ENCODE results near the gene L3MBTL3.

The L3MBTL3 gene

GRCh38 chr6:130029163-130029562 is 10.8 kb downstream of the L3MBTL3 start:
- no peak for DNase-seq

- peak; percentile 16 to 24 for DNase-seq
These were observed 14.5 kb downstream of the L3MBTL3 start for GRCh38 chr6:130032758-130033340.

- DNase-seq, result no peak
These were observed 15.6 kb downstream of the L3MBTL3 start for GRCh38 chr6:130033949-130034348.

GRCh38 chr6:130034378-130035146 is 16.2 kb downstream of the L3MBTL3 start:
- no peak for DNase-seq

GRCh38 chr6:130035211-130035610 is 16.8 kb downstream of the L3MBTL3 start:
- no peak for DNase-seq

- DNase-seq, result peak; percentile 42 to 52
These were observed 18.9 kb downstream of the L3MBTL3 start for GRCh38 chr6:130037207-130037811.

- no peak for DNase-seq
These were observed 23.2 kb downstream of the L3MBTL3 start for GRCh38 chr6:130041594-130041993.

DNA sequence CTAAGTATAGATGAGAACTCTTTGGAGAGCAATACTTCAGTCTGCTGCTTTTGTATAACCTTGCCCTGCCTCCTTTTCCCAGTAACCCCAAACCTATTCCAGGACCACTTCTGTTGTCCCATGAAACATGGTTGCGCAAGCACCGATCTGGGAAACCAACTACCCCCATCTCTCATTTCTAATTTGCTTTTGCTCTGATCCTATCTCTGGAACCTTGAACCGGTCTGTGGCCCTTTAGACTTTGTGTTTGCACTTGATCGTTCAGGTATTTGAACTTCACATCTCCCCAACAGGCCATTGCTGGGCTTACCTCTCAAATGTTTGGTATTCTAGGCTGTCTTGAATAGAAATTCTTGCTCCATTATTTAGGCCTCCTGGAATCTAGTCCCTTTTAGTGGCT is 25.0 kb downstream of the L3MBTL3 start:
- DNase-seq, result no peak

GRCh38 chr6:130045622-130046021 is 27.2 kb downstream of the L3MBTL3 start:
- DNase-seq, result no peak

DNA sequence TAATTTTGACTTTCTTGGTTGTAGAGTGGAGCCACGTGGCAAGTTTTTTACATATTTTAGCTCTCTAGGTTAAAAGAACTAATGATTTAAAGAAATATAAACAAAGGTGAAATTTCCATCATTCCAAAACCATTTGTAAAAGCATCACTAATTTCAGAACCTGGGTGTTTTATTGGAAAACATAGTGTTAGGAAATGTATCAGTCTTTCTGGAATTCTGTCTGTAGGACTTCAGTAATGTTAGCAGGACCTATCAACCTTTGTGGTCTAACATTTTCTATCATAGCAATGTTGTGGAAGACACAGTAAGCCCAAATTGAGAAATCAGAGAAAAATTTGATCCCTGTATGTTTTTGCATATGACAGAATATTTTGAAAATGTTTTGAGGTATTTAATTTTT is 28.3 kb downstream of the L3MBTL3 start:
- no peak for DNase-seq

DNA sequence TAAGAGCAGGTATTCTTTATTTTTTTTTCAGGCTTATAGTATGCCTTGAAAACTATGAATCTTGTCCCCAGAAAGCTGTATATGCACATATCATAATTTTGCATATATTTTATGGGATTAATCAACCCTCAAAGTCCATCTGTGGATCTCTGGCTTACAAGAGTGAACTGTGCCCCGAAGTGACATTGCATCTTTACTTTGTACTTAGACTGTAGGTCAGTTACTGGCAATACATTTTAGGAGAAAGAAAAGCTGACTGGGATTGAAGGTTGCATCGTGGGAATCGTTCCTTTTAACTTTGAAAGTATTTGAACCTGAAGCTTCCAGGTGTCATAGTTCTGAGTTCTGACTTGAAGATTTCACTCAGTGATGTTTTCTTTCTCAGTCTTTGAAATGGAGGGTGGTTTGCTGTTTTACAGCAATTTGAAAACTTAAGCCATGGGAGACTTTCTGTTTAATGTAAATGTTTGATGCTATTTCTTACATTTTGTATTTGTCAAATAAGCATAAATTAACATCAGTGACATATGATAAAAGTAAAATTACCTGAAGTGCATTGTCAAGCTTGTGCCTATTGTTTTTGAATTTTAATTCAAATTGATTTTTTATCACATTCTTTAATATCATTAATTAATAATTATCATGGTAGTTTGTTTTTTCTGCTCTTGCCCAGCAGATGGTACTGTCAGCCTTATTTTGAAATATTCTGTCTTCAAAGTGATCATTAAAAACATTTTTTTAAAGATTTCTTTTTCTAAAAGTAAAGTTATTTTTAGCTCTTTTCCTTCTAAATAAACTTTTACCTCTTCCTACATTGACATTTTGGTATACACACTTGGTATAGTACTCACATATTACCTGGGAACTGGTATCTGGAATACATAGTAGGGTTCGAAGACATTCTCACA is 29.0 kb downstream of the L3MBTL3 start:
- DNase-seq, result peak in 1 of 2 experiments; percentile 10

GRCh38 chr6:130050230-130050629 is 31.8 kb downstream of the L3MBTL3 start:
- no peak for DNase-seq

DNA sequence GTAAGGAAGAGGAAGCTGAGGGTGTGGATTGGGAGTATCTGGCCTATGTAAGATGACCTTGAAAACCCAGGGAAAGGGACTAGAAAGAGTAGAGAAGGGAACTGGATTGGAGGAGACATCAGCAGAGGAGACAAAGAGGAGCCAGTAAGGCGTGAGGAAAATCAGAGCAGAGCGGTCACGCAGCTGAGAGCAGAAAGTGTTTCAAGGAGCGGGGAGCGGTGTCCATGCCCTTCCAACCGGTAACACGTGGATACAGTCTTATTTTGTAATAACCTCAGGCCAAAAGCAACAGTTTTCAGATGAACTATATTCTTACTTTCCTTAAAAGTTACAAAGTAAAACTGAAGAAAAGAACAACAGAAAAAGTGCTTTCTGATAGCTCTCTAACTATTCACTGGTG is 36.3 kb downstream of the L3MBTL3 start:
- no peak for DNase-seq

DNA sequence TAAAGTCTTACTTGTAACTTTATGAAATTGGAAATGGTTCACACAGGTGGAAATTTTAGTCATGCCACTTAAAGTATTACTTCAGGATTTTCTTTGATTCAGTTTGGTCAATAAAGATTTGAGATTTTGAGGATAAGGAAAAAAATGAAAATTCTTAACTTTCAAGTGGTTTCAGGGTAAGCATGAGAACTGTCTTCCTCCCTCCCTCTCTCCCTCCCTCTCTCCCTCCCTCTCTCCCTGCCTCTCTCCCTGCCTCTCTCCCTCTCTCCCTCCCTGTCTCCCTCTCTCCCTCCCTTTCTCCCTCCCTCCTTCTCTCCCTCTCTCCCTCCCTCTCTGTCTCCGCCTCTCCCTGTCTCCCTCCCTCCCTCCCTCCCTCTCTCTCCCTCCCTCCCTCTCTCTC is 36.9 kb downstream of the L3MBTL3 start:
- DNase-seq, result no peak

DNA sequence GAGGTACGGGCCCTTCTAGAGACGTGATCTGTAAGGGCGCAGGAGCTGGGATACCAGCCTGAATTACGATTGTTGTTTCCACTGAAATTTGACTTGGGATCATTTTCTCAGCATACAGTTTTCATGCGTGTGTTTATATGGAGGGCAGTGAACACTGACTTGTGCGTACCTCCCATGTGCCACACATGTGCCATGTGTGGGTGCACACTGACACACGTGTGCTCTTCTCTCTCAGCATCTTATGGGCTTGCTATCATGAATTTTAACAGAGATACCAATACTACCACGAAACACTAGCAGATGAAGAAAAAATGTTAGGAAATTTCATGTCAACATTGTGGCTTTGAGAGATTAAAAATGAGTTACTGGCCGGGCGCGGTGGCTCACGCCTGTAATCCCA is 39.1 kb downstream of the L3MBTL3 start:
- DNase-seq, result no peak

DNA sequence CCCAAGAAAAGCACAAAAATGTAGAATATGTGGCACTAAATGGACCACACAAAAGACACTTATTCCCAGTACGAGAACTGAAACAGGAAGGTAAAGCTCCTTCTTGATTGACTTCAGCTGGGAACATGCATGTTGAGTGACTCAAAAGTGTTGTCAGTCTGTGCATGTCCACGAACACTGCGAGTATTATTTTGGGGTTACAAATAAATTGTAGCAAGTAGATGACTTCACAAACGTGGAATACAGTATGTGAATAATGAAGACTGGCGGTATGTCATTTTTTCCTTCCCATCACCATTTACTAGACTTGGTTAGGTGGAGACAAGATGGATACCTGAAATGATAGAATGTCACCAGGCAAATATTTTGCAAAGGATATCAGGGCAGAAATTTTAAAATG is 45.4 kb downstream of the L3MBTL3 start:
- DNase-seq, result no peak

DNA sequence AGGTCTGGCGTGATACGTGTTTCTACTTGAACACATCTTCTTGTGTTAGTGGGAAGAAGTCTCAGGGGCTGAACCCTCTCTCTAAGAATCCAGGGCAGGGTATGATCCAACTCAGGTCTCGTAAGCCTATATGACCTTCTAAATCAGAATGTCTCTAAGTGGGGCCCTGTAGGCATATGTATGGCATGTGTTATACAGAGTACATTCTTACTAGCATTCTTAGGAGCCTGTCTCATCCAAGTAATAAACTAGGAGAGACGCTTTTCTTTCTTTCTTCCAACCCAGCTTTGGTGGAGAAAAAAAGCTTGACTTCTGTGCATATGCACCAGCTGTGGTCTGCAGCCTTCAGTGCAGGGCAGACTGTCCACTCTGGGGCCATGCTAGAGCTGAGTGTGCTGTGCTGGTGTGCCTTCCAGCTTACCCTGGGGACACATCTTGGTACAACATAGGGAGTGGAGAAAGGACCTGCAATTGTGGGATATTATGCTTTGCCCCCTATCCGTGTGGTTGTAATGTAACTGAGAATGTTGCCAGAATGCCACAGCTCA is 47.3 kb downstream of the L3MBTL3 start:
- no peak for DNase-seq

GRCh38 chr6:130069485-130069884 is 51.1 kb downstream of the L3MBTL3 start:
- no peak for DNase-seq

- no peak for DNase-seq
These were observed 51.9 kb downstream of the L3MBTL3 start for GRCh38 chr6:130070326-130070725.

DNA sequence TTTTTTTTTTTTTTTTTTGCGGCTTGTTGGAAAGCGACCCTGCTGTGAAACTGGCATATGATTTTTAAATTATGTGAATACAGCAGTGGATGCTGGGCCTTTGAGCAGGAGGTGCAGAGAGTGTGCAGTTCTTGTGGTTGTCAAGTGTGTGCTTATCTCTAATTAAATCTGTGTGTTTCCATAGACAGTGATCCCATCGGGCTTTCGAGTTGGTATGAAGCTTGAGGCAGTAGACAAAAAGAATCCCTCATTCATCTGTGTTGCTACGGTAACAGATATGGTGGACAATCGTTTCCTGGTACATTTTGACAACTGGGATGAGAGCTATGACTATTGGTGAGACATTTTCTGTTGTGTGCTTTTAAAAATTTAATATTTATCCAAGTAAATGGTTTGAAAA is 52.4 kb downstream of the L3MBTL3 start:
- no peak for DNase-seq

GRCh38 chr6:130075879-130076460 is 57.6 kb downstream of the L3MBTL3 start:
- no peak for DNase-seq

DNA sequence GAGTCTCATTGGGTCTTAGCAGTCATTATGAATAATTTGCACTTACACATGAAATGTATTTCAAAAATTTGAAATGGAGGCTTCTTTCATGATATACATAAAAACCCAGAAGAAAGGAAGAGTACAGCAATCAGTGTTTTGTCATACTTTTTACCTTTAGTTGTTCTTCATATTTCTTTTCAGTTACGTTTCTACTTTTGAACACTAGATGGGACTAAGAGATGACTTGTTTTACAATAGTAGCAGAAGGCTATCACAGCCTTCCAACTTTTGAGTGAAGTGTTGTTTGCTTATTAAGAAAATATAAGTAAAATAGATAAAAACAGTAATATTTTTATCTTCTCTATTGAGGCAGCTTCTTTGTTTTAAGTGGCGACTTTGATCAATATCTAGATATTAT is 58.1 kb downstream of the L3MBTL3 start:
- peak; percentile 16 to 34 for DNase-seq

- DNase-seq, result no peak
These were observed 72.4 kb downstream of the L3MBTL3 start for GRCh38 chr6:130090796-130091195.
